Left renal cortex interstitium (tissue), 4 donors: ENCODE data around the gene CNTNAP2. TPM values are rescaled to one million over a fixed set of nuclear protein-coding genes. Genes with fewer than 3 reads are reported as not detected.
A peak's percentile ranks its signal among the peaks of the same experiment; 100 is the strongest.

Source experiments
- DNase-seq, 4 donors: peaks; one replicate each; pipeline ENCODE4 v3.0.0-alpha.2; 2013; ENCODE audit warnings: low read depth in 4 of 4, low spot score in 2 of 4, missing footprints in 1 of 4
- polyA plus RNA-seq, 4 donors: library from polyadenylated mRNA; unstranded; fragments of 120-200 nt; gene quantifications; one replicate each; pipeline ENCODE4 v1.2.1, GENCODE V29; 2013; ENCODE audit not compliant: insufficient read length in 4 of 4

Gene CNTNAP2
- polyA plus RNA-seq, 4 donors, result 22.3 to 27.6 (median 27.1) TPM

DNA sequence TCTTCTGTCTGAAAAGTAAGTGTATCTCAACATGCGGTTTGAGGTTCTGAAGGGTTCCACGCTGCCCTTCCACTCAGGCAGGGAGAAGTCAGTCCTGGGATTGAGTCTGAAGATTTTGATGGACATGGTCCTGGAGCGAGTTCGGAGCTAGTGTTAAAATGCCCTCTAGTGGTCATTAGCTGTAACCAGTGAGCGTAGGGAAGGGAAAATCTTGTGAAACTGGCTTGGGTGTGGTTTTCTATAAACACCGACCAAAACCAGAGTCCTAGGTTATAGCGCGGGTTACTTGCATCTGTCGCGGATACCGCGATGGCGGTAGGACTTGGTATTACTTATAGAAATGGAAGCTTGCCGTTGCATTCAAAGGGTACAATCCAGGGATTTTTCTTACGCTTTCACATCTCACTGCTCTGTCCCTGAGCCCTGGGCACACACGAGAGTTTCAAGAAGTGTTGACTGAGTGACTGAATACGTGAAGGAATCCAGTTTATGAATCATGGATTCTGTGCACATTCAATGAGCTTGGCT, 2125.8 kb downstream of the CNTNAP2 start:
- peak in 1 of 4 donors; percentile 54 for DNase-seq

DNA sequence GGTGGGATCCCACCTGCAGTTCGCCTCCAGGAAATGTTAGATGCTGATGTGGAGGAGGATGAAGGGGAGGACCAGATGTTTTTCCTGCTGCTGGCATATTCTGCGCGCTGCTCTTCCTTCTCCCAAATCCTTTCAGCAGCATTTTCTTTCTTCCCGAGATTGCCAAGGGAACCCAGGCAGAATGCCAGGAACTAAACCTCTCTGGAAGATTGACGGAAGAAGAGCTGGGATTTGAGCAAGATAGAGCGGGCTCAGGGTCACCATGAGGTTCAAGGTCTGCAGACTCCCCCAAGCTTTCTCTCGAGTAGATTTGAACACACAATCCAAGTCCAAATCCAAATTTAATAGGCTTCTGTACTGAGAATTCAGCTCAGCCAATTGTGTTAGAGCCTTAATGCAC, 2128.8 kb downstream of the CNTNAP2 start:
- DNase-seq, result no peak

GRCh38 chr7:148253629-148254028, 2137.0 kb downstream of the CNTNAP2 start:
- DNase-seq, result no peak

DNA sequence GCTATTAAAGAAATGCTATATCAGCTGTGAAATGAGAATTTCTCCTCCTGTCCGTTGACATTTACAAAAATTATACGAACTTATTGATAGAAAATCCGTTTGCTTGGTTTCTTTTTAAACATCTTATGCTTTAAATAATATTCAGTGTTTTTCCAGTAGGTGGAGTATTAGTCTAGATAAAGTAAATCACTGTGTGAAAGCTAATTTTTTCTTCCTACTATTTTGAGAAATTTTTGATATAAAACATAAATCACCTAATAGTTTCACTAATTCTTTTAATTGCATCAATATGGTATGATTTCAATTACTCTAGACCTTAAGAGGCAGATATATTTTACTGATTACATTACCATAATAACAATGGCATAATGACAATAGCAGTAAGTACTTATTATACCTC, 2138.7 kb downstream of the CNTNAP2 start:
- no peak for DNase-seq

DNA sequence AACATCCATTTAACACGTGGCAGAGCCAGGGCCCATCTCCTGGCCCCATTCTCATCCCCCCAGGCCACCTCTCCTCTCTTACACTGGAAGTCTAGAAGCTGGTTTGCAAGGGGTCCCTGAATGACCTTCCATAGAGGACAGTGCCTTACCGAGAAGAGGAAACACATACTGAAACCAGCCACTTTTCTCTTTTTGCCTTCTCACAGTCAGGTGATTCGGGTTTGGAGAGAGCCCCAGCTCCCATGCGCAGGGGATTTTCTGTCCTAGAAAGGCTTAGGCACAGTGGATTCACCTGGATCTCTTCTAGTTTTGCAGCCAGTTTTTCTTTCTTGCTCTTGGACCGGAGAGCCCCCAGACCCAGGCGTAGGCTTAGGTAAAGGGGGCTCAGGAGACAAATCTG, 2139.8 kb downstream of the CNTNAP2 start:
- DNase-seq, result no peak

GRCh38 chr7:148260599-148260998, 2144.0 kb downstream of the CNTNAP2 start:
- no peak for DNase-seq

DNA sequence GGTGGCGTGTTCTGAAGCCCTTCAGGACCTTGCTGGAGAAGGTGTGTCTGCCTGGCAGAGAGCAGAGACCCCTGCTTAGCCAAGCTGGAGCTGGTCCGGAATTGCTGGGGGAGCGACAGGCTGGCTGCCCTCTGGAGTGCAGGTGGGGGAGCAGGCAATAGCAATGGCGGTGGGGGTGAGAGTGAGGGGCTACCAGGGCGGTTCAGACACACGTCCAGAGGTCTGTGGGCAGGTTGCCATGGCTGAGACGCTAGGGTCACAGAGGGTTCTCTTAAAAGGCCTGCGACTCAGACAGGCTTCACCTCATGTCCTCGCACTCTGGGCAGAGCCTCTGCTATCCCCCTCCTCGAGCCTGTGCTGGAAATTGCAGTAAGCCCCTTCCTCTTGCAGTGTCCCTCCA, 2144.9 kb downstream of the CNTNAP2 start:
- DNase-seq, result no peak

- DNase-seq, result no peak
Measured at GRCh38 chr7:148261996-148262688, 2145.5 kb downstream of the CNTNAP2 start.

DNA sequence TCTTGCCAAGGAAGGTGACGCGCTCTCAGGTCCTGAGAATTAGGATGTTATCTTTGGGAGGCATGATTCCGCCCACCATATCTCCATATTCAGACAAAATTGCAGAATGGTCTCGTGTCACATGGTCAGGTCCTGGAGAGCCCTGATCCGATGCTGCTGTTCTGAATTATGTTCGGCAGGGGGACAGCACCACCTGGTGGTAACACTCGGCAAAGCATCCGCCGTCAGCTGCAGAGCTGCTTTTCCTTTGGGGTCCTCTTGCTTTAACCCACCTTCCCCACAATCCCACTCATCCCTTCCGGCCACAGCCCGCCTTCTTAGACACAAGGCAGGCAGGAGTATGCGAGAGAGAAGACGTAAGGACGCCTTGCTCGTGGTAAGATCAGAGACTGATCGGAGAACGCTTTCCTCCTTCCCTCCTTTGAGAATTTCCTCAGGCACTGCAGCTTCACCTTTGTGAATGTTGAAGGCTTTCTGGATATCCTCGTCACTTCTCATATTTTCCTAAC, 2146.2 kb downstream of the CNTNAP2 start:
- peak in 2 of 4 donors; percentile 52 to 59 for DNase-seq

GRCh38 chr7:148264933-148265557, 2148.4 kb downstream of the CNTNAP2 start:
- no peak for DNase-seq

GRCh38 chr7:148265896-148266295, 2149.3 kb downstream of the CNTNAP2 start:
- DNase-seq, result no peak

- DNase-seq, result no peak
Measured at GRCh38 chr7:148266795-148267194, 2150.2 kb downstream of the CNTNAP2 start.

GRCh38 chr7:148270576-148270975, 2154.0 kb downstream of the CNTNAP2 start:
- DNase-seq, result no peak

DNA sequence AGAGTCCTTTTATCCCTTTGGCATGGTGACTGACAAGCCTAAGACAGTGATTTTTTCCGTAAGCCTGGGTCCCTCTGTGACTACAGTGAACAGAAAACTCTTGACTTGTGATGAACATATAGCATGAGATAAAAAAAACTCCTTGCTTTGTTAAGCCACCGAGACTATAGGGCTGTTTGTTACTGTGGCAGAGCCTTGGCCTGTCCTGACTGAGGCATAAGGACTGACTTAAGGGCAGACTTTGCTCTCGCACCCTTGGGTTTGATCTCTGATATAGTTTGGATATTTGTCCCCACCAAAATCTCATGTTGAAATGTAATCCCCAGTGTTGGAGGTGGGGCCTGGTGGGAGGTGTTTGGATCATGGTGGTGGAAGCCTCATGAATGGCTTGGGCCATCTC, 2157.5 kb downstream of the CNTNAP2 start:
- DNase-seq, result no peak

DNA sequence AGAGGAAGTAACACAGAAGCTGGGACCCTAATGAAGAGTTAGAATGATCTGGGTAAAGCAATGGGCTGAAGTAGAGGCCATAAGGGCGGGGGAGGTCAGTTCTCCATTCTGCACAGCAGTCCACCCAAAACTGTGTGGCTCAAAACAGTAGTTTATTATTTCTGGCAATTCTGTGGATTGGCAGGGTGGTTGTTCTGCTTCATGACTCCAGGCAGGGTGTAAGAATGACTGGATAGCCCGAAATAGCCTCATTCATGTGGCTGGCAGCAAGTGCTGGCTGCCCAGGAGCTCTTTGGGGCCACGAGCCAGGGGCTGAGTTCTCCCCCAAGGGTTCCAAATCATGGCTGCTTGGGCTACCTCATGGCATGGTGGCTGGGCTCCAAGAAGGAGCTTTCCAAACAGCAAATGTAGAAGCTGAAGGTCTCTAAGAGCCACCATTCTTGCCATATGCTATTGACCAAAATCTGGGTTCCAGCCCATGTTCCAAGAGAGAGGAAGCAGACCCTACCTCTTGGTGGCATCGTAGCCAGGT, 2158.8 kb downstream of the CNTNAP2 start:
- DNase-seq, result no peak

DNA sequence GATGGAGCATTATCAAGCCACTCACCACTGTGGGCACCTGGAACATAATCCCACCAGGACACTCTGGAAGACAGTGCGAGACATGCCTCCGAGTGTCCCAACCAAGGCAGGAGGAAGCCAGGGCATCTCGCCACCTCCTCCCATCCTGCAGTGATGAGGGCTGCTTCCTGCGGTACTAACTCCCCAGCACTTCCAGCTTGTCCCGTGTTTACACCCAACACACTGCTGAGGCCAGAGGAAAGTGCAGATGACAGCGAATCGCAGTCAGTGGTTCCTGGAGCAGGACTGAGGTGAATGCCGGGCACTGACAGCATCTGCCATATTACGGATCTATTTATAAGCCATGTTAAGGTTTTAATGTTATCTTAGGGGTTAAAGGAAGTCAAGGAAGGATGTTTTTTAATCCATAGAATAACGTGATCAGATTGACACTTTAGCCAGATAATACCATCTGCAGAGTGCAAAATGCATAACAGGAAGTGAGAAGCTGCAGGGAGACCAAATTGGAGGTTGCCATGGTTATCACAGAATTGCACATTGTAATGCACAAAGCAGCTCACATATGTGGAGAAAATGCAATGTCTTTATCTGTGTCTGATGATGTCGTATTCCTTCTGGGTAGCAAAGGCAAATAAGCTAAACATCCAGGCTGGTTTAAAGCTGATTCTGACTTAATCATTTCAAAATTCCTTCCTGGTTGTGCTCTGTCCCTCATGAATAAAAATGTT, 2159.9 kb downstream of the CNTNAP2 start:
- DNase-seq, result no peak

DNA sequence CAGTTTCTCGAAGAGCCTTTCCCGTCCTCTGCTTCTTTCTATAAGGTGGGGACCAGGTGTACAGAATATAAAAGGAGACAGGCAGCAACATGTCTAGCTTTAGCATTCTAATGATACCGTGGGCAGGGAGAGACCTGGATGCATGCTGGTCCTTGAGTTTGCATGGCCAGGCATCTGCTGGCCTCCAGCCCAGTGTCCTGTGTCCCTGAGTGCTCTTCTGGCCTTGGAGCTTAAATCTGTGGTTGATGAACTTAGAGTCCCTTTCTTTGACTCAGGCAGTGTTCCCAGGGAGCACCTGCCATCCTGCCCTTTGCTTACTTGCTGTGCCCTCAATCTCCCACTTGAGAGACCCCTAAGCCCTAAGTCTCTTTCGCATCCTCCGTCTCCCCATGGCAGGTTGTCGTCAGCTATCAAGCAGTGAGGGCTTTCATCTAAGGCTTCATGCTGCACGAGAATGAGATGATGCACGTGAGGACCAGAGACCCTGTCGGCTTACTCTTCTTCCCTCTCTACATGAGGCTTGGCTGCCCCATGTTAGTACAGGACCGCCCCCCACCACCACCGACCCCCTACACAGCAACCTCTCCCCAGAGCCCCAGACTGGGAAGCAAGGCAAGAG, 2160.6 kb downstream of the CNTNAP2 start:
- no peak for DNase-seq

- no peak for DNase-seq
Measured at GRCh38 chr7:148286150-148286549, 2169.5 kb downstream of the CNTNAP2 start.

DNA sequence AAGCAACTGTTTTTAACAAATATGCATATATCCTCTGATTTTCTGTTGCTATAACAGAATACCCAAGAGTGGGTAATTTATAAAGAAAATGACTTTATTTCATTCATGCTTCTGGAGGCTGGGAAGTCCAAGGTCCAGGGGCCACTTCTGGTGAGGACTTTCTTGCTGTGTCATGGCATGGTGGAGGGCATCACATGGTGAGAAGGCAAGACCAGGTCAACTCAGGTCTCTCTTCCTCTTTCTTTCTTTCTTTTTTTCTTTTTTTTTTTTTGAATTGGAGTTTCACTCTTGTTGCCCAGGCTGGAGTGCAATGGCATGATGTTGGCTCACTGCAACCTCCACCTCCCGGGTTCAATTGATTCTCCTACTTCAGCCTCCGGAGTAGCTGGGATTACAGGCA, 2170.9 kb downstream of the CNTNAP2 start:
- DNase-seq, result no peak

DNA sequence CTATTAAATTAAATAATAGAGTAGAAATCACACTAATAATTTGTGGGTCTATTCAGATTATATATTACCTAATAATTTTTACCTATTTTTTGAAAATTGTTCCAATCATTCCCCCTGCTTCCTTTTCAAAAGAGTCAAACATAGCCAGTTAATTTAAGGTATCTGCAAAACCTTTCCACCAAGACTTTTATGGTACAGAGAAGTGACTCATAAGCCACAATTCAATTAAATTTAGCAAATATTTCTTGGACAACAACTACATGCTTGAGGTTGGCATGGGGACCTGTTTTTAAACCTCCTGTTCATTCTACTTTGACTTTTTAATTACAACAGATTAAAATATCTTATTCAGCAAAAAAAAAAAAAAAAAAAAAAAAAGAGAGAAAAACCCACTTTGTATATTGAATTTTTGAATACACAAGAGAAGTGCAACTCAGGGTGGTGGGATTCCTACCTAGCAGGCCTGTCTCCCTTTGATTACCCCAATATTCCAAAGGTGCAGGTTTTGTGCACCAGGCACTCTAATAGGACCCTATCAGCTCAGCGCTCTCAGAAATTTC, 2172.1 kb downstream of the CNTNAP2 start:
- no peak for DNase-seq
